HepG2 (cell line): ENCODE data around the gene PRELID1. TPM values are rescaled to one million over a fixed set of nuclear protein-coding genes. Genes with fewer than 3 reads are reported as not detected.

Source experiments
- DMAP1 ChIP-seq: IDR thresholded peaks from 2 replicates; pipeline ENCODE4 v1.6.1; 2016
- DNMT1 ChIP-seq: sonication (generic); formaldehyde crosslinking; IDR thresholded peaks from 2 replicates; pipeline ENCODE4 v1.5.1; 2020; ENCODE audit warnings: mild to moderate bottlenecking, missing genetic modification reagents
- FOXC1 ChIP-seq: sonication (generic); formaldehyde crosslinking; IDR thresholded peaks from 2 replicates; pipeline ENCODE4 v1.8.0; 2022; ENCODE audit warnings: mild to moderate bottlenecking, missing genetic modification reagents, borderline replicate concordance
- IKZF1 ChIP-seq: fragments of 450-650 bp; IDR thresholded peaks from 2 replicates; pipeline ENCODE4 v1.7.1; 2016
- NFATC3 ChIP-seq: sonication (generic); formaldehyde crosslinking; IDR thresholded peaks from 2 replicates; pipeline ENCODE4 v1.5.1; 2020; ENCODE audit warnings: mild to moderate bottlenecking, missing genetic modification reagents
- POGZ ChIP-seq: sonication (generic); formaldehyde crosslinking; IDR thresholded peaks from 2 replicates; pipeline ENCODE4 v1.4.0; 2020; ENCODE audit warnings: mild to moderate bottlenecking, missing genetic modification reagents
- SIX1 ChIP-seq: sonication (generic); formaldehyde crosslinking; IDR thresholded peaks from 2 replicates; pipeline ENCODE4 v1.4.0; 2020; ENCODE audit warnings: missing genetic modification reagents, borderline replicate concordance
- SNAI1 ChIP-seq: sonication (generic); formaldehyde crosslinking; IDR thresholded peaks from 2 replicates; pipeline ENCODE4 v1.5.0; 2020; ENCODE audit warnings: mild to moderate bottlenecking, missing genetic modification reagents, borderline replicate concordance
- ZNF20 ChIP-seq: sonication (generic); formaldehyde crosslinking; IDR thresholded peaks from 2 replicates; pipeline ENCODE4 v1.4.0; 2020; ENCODE audit warnings: mild to moderate bottlenecking, moderate library complexity, missing genetic modification reagents
- polyA plus RNA-seq, 8 experiments: library from polyadenylated mRNA; depleted of rRNA in 3 of 8; stranded (reverse) in 7 of 8; unstranded in 1 of 8; fragments of >200 nt; fragmentation: Illumina TruSeq in 4 of 8; extraction: Trizol in 4 of 8; gene quantifications; 2 replicates each; pipeline versions ENCODE4 v1.2.1 to v1.2.3, GENCODE V29; 2011 to 2016; ENCODE audit warnings: low read depth in 4 of 8, missing spikeins in 1 of 8, mixed read lengths in 1 of 8; ENCODE audit not compliant: insufficient read depth in 1 of 8
- total RNA-seq, 5 experiments: library from RNA; depleted of rRNA; stranded (reverse); fragments of >200 nt; fragmentation: Illumina TruSeq; extraction: Trizol; gene quantifications; 2 replicates each; pipeline ENCODE4 v1.2.3, GENCODE V29; 2016; ENCODE audit warnings: low read depth in 1 of 5
- TF ChIP-seq, protein P1 (sequence below): IDR thresholded peaks from 2 replicates; pipeline ENCODE4 v1.6.1; 2016; ENCODE audit warnings: missing biosample characterization, missing genetic modification reagents, low read depth
- TF ChIP-seq, protein P2 (sequence below): sonication (generic); formaldehyde crosslinking; IDR thresholded peaks from 2 replicates; pipeline ENCODE4 v1.9.0; 2021; ENCODE audit warnings: missing genetic modification reagents, mild to moderate bottlenecking, borderline replicate concordance
- TF ChIP-seq, protein P3 (sequence below): sonication (generic); formaldehyde crosslinking; IDR thresholded peaks from 2 replicates; pipeline ENCODE4 v1.5.1; 2020; ENCODE audit warnings: missing genetic modification reagents, mild to moderate bottlenecking, borderline replicate concordance
- TF ChIP-seq, protein P4 (sequence below): sonication (generic); formaldehyde crosslinking; IDR thresholded peaks from 2 replicates; pipeline ENCODE4 v1.5.1; 2020; ENCODE audit warnings: mild to moderate bottlenecking, missing genetic modification reagents, borderline replicate concordance
- TF ChIP-seq, protein P5 (sequence below): sonication (generic); formaldehyde crosslinking; IDR thresholded peaks from 2 replicates; pipeline ENCODE4 v1.8.0; 2022; ENCODE audit warnings: low read depth, missing genetic modification reagents
- TF ChIP-seq, protein P6 (sequence below): sonication (generic); formaldehyde crosslinking; IDR thresholded peaks from 2 replicates; pipeline ENCODE4 v1.4.0; 2020; ENCODE audit warnings: low read depth, missing genetic modification reagents
- TF ChIP-seq, protein P7 (sequence below): IDR thresholded peaks from 2 replicates; pipeline ENCODE4 v1.6.1; 2016; ENCODE audit warnings: low read depth, borderline replicate concordance

Gene PRELID1
- total and polyA plus RNA-seq, 2 of the 13 experiments (the other 11 are each of a cell fraction or from before 2014, with no cell fraction given), result 250 to 271 TPM

DNA sequence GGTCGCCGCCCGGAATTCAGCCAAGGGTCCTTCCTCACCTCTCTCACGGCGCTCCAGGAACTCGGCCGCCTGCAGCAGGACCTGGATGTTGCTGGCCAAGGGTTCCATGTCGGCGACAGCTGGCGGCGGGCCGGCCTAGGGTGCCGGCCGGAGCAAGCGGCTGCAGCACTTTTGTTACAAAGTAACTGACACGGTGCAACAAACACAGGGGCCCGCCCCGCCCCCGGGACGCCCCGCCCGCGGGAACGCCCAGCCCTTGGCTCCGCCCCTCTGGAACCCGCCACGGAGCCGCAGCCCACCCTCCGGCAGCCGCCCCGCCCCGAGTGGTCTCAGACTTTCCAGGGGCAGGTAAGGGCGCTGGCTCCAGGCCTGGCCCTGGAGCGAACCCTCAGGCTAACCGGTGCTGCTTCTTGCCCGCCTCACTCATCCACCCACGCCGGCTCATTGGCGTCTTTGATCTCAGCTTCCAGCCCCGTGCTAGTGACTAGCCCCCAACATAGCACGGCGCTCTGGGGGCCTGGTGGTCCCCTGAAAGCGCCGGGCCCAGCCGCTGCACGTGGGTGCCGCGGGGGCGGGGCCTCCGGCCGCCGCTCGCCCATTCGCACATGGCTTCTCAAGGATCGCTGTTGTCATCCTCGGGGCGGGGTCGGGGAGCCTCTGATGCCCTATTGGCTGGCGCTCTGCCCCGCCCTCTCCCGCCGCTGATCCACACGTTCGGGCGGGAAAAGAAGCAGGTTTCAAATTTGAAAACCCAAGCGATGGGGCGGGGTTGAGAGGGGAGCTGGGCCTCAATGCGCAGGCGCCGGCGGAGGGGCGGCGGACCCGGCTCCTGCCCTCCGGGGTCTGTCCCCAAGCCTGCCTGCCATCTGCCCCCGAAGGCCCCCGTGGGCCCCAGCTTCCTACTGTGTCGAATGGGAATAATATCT is 8.4 kb downstream of the PRELID1 start, which contains the start of gene MXD3 (continued):
- TF ChIP-seq, protein P1, sequence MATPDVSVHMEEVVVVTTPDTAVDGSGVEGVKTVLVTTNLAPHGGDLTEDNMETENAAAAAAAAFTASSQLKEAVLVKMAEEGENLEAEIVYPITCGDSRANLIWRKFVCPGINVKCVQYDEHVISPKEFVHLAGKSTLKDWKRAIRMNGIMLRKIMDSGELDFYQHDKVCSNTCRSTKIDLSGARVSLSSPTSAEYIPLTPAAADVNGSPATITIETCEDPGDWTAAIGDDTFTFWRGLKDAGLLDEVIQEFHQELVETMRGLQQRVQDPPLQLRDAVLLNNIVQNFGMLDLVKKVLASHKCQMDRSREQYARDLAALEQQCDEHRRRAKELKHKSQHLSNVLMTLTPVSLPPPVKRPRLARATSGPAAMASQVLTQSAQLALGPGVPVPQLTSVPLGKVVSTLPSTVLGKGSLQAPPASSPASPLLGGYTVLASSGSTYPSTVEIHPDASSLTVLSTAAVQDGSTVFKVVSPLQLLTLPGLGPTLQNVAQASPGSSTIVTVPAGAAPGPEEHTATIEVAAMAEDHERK (CRISPR knock-in tag), result 0 out of 2 replicates have a peak, but pooled peaks have one; percentile 55
- TF ChIP-seq, protein P2, sequence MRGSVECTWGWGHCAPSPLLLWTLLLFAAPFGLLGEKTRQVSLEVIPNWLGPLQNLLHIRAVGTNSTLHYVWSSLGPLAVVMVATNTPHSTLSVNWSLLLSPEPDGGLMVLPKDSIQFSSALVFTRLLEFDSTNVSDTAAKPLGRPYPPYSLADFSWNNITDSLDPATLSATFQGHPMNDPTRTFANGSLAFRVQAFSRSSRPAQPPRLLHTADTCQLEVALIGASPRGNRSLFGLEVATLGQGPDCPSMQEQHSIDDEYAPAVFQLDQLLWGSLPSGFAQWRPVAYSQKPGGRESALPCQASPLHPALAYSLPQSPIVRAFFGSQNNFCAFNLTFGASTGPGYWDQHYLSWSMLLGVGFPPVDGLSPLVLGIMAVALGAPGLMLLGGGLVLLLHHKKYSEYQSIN, result no peak
- TF ChIP-seq NFATC3 (CRISPR knock-in tag) (no peak), SIX1 (CRISPR knock-in tag) (no peak), FOXC1 (CRISPR knock-in tag) (peak; percentile 75; the same call in 1 of the 2 replicates), DMAP1 (peak; percentile 89), SNAI1 (CRISPR knock-in tag) (no peak), IKZF1 (no peak), ZNF20 (CRISPR knock-in tag) (no peak), POGZ (no peak; the same call in 1 of the 2 replicates), DNMT1 (CRISPR knock-in tag) (0 out of 2 replicates have a peak, but pooled peaks have one; percentile 68)
- TF ChIP-seq, protein P3, sequence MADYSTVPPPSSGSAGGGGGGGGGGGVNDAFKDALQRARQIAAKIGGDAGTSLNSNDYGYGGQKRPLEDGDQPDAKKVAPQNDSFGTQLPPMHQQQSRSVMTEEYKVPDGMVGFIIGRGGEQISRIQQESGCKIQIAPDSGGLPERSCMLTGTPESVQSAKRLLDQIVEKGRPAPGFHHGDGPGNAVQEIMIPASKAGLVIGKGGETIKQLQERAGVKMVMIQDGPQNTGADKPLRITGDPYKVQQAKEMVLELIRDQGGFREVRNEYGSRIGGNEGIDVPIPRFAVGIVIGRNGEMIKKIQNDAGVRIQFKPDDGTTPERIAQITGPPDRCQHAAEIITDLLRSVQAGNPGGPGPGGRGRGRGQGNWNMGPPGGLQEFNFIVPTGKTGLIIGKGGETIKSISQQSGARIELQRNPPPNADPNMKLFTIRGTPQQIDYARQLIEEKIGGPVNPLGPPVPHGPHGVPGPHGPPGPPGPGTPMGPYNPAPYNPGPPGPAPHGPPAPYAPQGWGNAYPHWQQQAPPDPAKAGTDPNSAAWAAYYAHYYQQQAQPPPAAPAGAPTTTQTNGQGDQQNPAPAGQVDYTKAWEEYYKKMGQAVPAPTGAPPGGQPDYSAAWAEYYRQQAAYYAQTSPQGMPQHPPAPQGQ (CRISPR knock-in tag), result no peak
- TF ChIP-seq, protein P4, sequence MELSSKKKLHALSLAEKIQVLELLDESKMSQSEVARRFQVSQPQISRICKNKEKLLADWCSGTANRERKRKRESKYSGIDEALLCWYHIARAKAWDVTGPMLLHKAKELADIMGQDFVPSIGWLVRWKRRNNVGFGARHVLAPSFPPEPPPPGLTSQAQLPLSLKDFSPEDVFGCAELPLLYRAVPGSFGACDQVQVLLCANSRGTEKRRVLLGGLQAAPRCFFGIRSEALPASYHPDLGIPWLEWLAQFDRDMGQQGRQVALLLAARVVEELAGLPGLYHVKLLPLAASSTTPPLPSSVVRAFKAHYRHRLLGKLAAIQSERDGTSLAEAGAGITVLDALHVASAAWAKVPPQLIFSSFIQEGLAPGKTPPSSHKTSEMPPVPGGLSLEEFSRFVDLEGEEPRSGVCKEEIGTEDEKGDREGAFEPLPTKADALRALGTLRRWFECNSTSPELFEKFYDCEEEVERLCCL, result no peak
- TF ChIP-seq, protein P5, sequence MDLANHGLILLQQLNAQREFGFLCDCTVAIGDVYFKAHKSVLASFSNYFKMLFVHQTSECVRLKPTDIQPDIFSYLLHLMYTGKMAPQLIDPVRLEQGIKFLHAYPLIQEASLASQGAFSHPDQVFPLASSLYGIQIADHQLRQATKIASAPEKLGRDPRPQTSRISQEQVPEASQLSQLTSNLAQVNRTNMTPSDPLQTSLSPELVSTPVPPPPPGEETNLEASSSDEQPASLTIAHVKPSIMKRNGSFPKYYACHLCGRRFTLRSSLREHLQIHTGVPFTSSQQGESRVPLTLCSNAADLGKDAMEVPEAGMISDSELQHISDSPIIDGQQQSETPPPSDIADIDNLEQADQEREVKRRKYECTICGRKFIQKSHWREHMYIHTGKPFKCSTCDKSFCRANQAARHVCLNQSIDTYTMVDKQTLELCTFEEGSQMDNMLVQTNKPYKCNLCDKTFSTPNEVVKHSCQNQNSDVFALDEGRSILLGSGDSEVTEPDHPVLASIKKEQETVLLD, result peak; percentile 71; the same call in 1 of the 2 replicates
- TF ChIP-seq, protein P6, sequence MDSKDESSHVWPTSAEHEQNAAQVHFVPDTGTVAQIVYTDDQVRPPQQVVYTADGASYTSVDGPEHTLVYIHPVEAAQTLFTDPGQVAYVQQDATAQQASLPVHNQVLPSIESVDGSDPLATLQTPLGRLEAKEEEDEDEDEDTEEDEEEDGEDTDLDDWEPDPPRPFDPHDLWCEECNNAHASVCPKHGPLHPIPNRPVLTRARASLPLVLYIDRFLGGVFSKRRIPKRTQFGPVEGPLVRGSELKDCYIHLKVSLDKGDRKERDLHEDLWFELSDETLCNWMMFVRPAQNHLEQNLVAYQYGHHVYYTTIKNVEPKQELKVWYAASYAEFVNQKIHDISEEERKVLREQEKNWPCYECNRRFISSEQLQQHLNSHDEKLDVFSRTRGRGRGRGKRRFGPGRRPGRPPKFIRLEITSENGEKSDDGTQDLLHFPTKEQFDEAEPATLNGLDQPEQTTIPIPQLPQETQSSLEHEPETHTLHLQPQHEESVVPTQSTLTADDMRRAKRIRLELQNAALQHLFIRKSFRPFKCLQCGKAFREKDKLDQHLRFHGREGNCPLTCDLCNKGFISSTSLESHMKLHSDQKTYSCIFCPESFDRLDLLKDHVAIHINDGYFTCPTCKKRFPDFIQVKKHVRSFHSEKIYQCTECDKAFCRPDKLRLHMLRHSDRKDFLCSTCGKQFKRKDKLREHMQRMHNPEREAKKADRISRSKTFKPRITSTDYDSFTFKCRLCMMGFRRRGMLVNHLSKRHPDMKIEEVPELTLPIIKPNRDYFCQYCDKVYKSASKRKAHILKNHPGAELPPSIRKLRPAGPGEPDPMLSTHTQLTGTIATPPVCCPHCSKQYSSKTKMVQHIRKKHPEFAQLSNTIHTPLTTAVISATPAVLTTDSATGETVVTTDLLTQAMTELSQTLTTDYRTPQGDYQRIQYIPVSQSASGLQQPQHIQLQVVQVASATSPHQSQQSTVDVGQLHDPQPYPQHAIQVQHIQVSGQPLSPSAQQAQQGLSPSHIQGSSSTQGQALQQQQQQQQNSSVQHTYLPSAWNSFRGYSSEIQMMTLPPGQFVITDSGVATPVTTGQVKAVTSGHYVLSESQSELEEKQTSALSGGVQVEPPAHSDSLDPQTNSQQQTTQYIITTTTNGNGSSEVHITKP (CRISPR knock-in tag), result no peak
- TF ChIP-seq, protein P7, sequence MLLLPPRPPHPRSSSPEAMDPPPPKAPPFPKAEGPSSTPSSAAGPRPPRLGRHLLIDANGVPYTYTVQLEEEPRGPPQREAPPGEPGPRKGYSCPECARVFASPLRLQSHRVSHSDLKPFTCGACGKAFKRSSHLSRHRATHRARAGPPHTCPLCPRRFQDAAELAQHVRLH (CRISPR knock-in tag), result no peak
